Bronchial epithelial cell (primary cell): ENCODE measurements around the gene RAB11B. TPM values are rescaled to one million over a fixed set of nuclear protein-coding genes. Genes with fewer than 3 reads are reported as not detected.
"Not testable (repeated sequence)": the region's sequence is repeated elsewhere in the genome, so short reads cannot be mapped to it uniquely, and the experiment has no call there.

ENCODE experiments used
- DNase-seq: peaks from one replicate; pipeline ENCODE4 v3.0.0-alpha.2; 2010; ENCODE audit warnings: low read depth
- FAIRE-seq: peaks from 2 replicates; lab custom pipeline; 2011; peaks lifted over from hg19 to GRCh38; lab: Jason Lieb, UNC
- H3K27me3 ChIP-seq: 2 replicates; pipeline ENCODE4 v1.5.1; 2011; ENCODE audit warnings: low read length; ENCODE audit not compliant: control insufficient read depth, insufficient read depth
- H3K36me3 ChIP-seq: 2 replicates; pipeline ENCODE4 v1.5.1; 2011; ENCODE audit warnings: low read length; ENCODE audit not compliant: control insufficient read depth, insufficient read depth
- H3K4me3 ChIP-seq: 2 replicates; pipeline ENCODE4 v1.5.1; 2011; ENCODE audit warnings: mild to moderate bottlenecking, low read depth, low read length, control low read depth
- total RNA-seq: library from RNA; depleted of rRNA; stranded (reverse); fragments of >200 nt; gene quantifications from 2 replicates; pipeline ENCODE4 v1.2.1, GENCODE V29; 2014
- TF ChIP-seq, protein P1 (sequence below): IDR thresholded peaks from 2 replicates; pipeline ENCODE4 v1.5.1; 2011; ENCODE audit warnings: mild to moderate bottlenecking, moderate library complexity, low read length, control low read depth, inconsistent platforms; ENCODE audit not compliant: insufficient read depth, severe bottlenecking

The RAB11B gene
- 21.1 and 50.4 TPM in 2 replicates for total RNA-seq

DNA sequence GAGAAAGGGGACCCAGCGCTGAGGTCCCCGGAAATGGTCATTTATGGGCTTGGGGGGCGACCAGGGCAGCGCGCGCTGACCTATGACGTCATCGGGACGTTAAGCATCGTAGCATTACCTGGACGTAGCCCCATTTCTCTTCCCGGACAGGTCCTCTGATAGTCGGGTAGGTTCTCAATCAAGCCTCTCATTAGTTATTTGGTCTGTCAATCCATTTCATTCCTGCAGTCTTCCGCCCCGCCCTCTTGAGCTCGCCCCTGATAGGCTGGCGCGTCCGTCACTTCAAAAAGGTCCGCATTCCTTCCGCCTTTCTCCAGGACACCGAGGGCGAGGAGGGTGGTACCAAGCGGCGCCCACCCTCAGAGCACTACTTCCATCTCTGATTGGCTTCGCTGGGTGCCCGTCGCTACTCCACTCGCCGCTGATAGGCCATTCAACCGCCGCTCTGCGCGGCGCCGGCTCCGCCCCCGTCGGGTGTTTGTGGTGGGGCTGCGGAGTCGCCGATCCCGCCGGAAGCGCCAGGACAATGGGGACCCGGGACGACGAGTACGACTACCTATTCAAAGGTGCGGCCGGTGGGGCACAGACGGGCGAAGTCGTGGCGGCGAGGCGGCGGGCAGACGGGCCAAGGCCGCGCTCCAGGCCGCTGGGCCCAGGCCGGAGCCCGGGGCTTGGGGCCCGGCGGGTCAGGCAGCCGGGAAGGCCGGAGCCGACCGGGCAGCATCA lies at the start of gene RAB11B:
Gene RAB11B, plus strand, starts transcription at position 470 of the 726 bp plus-strand sequence. Its CDS starts 57 bp downstream, at position 527.
- peak; percentile 97 for FAIRE-seq
- TF ChIP-seq, protein P1, sequence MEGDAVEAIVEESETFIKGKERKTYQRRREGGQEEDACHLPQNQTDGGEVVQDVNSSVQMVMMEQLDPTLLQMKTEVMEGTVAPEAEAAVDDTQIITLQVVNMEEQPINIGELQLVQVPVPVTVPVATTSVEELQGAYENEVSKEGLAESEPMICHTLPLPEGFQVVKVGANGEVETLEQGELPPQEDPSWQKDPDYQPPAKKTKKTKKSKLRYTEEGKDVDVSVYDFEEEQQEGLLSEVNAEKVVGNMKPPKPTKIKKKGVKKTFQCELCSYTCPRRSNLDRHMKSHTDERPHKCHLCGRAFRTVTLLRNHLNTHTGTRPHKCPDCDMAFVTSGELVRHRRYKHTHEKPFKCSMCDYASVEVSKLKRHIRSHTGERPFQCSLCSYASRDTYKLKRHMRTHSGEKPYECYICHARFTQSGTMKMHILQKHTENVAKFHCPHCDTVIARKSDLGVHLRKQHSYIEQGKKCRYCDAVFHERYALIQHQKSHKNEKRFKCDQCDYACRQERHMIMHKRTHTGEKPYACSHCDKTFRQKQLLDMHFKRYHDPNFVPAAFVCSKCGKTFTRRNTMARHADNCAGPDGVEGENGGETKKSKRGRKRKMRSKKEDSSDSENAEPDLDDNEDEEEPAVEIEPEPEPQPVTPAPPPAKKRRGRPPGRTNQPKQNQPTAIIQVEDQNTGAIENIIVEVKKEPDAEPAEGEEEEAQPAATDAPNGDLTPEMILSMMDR: no peak
- peaks cover 3% of the 10 kb centered on the region for H3K36me3 ChIP-seq
- H3K4me3 ChIP-seq: peak within 1 kb of the TSS; percentile 74
- peak; percentile 99 for DNase-seq
- H3K27me3 ChIP-seq: no peaks in the 10 kb centered on the region

DNA sequence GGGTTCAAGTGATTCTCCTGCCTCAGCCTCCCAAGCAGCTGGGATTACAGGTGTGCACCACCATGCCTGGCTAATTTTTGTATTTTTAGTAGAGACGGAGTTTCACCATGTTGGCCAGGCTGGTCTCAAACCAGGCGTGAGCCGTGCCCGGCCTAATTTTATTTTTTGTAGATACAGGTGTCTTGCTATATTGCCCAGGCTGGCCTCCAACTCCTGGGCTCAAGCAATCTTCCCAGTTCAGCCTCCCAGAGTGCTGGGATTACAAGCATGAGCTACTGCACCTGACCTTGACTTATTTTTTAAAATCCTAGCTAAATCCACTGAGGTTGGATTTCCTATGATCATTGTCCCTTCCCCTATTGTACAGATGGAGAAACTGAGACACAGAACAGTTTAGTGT lies 48.7 kb upstream of the RAB11B start:
- not testable (repeated sequence) for H3K36me3 ChIP-seq, H3K27me3 ChIP-seq, DNase-seq, H3K4me3 ChIP-seq, FAIRE-seq

DNA sequence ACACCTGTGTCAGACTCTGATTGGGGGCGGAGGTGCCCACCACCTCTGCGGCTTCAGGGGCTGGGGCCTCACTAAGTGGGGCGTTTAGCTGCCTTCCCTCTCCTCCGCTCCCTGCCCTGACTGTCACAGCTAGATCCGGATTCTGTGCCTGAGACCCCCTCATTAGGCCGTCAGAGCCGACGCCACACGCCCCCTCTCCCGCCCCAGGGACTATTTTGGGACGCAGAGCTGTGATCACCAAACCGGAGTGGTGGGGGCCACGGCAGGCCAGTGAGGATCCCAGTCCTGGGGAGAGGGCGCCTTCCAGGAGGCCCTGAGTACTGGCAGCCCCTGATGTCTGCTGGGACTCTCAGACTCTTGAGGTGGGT lies 47.9 kb upstream of the RAB11B start:
- DNase-seq (no peak), FAIRE-seq (no peak)
- H3K36me3 ChIP-seq: no peaks in the 10 kb centered on the region
- TF ChIP-seq, protein P1: no peak
- no peaks in the 10 kb centered on the region for H3K27me3 ChIP-seq
- no peak overlapping the region for H3K4me3 ChIP-seq

DNA sequence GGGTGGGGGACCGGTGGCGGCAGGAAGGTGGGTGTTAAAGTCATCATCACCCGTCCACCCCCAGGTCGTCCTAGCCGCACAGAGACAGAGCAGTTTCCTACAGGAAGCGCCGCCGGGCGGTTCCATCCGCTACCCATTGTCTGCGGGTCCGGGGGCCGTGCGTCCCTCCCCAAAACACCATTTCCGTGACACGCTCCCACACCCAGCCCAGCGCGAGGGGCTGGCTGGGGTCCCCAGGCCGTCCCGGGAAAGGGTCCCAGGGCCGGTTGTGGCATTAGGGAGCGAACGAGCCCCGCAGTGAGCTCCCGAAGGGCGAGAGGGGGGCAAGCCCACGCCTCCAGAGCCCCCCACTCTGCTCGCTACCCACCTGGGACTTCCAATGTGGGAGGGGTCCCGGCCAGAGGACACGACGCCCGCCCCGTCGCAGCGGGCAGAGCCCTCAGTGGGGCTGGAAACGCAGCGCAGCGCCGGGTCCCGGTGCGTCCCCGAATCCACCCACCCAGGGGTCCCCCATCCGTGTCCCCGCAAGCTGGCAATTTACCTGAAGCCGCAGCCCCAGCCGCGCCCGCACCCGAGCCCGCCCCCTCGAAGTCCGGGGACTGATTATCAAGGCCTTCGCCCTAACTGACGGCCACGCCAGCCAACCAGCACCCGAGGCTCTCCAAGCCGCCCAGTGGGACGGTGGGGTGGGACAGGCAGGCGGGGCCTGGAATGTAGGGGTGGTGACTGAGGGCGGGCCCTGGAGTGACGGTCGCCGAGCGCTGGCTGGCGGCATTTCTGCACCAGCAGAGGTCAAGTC lies 47.3 kb upstream of the RAB11B start, which contains the start of gene KANK3:
Gene KANK3, minus strand, starts transcription at position 579 of the 799 bp plus-strand sequence. CDS start 5,434 bp downstream, outside the sequence.
- Histone ChIP-seq H3K27me3 (no peaks in the 10 kb centered on the region), H3K4me3 (peak within 1 kb of the TSS; percentile 41), H3K36me3 (no peaks in the 10 kb centered on the region)
- FAIRE-seq (no peak), DNase-seq (peak; percentile 85)
- TF ChIP-seq, protein P1: no peak

DNA sequence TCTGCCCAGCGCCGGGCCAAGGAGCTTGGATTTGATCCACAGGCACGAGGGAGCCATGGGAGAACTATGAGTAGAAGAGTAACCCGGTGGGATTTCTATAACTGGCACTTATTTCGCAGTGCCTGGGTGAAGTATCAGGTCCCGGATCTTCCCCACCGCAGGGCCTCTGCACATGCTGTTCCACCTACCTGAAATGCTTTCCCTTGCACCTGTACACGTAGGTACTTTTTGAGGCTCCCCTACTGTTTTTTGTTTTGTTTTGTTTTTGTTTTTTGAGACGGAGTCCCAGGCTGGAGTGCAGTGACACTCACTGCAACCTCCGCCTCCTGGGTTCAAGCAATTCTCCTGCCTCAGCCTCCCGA lies 46.7 kb upstream of the RAB11B start:
- H3K36me3 ChIP-seq: no peaks in the 10 kb centered on the region
- no peaks in the 10 kb centered on the region for H3K27me3 ChIP-seq
- H3K4me3 ChIP-seq: no peak overlapping the region
- FAIRE-seq (no peak), DNase-seq (no peak)
- TF ChIP-seq, protein P1: no peak

DNA sequence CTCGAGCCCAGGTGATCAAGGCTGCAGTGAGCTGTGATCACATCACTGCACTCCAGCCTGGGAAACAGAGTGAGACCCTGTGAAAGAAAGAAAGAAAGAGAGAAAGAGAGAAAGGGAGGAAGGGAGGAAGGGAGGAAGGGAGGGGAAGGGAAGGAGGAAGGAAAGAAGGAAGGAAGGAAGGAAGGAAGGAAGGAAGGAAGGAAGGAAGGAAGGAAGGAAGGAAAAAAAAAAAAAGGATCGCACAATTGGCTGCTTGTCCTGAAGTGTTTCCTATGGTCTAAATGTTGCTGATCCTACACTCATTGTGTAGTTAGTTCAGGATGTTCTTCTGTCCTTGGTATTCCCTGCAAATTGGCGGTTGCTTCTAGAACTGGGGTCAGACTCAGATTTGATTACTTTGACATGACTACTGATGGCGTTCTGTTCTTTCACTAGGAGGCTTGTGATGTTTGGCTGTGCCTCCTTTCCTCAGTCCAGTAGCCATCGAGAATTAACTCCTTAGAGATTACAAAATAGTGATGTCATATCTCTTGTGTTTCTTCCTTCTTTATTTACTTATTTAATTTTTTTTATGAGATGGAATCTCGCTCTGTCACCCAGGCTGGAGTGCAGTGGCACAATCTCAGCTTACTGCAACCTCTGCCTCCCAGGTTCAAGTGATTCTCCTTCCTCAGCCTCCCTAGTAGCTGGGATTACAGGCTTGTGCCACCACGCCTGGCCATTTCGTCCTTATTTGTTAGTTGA lies 40.4 kb upstream of the RAB11B start:
- FAIRE-seq: not testable (repeated sequence)

More for the DNA sequence above, 40.4 kb upstream of the RAB11B start:
- H3K27me3 ChIP-seq, H3K36me3 ChIP-seq, DNase-seq, H3K4me3 ChIP-seq: not testable (repeated sequence)
